Measurements from ENCODE around the gene CCDC187. TPM values are rescaled to one million over a fixed set of nuclear protein-coding genes. Genes with fewer than 3 reads are reported as not detected.

The CCDC187 gene
- total and polyA plus RNA-seq, 8 donors: 0.12 to 2.8 (median 0.45) TPM; not detected in 1

DNA sequence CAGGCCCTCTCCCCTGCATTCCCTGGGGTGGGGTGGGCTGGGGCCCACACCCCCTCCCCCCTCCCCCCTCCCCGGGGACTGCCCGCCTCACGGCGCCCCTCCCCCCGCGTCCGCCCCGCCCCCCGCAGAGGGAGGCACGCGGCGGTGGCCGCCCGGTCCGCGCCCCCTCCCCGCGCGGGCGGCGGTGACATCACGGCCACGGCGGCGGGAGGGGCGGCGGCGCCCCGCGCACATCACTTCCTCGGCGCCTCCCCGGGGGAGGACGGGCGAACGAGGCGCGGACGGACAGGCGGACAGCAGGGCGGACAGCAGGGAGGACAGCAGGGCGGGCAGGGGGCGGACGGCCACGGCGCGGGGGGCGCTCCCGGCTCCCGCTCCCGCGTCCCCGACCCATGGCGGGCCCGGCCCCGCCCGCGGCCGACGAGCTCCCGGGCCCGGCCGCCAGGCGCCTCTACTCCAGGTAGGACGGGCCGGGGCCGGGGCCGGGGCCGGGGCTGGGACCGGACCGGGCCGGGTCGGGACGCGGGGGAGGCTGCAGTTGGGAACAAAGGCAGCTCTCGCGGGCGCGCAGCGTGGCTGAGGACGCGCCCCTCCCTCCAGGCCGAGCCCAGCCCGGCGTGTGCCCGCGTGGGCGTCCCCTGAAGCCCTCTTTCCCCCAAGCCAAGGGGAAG lies 23.5 kb upstream of the CCDC187 start, which contains the start of gene GPSM1:
Gene GPSM1 (plus strand): TSS at position 236 of the 671 bp plus-strand sequence. CDS start 157 bp downstream, at position 393.
- peaks cover 28 to 50% (median 40%) of the 10 kb centered on the region in 4 donors for H3K4me1 ChIP-seq
- peak within 1 kb of the TSS; percentile 64 to 87 (median 68) for H3K4me3 ChIP-seq
- 0 to 3% (median 0%) methylated on average over 13 to 84 of the region's 88 CpGs; no CpG with 5 or more reads in 1 of the 5 donors for WGBS, 5 donors
- intact Hi-C loops (cut with DNase I; ENCODE audit: low total_unique reads): no loop called here
- H3K36me3 ChIP-seq: no peaks in the 10 kb centered on the region
- no peaks in the 10 kb centered on the region for H3K9me3 ChIP-seq
- DNase-seq: peak in 1 of 2 donors; percentile 88
- peak within 1 kb of the TSS; percentile 47 to 87 (median 74) for H3K27ac ChIP-seq
- H3K27me3 ChIP-seq: peaks cover 0 to 16% (median 0%) of the 10 kb centered on the region in 3 donors
- no peak for TF ChIP-seq CTCF (IDR thresholded peaks at IDR 0.05)
- TF ChIP-seq EP300 (IDR thresholded peaks at IDR 0.05): no peak
- no peak for TF ChIP-seq POLR2A (IDR thresholded peaks at IDR 0.05)
- peak; percentile 57 to 77 (median 62) for TF ChIP-seq POLR2AphosphoS5 (IDR thresholded peaks at IDR 0.05)

GRCh38 chr9:136326761-136327303 lies 22.9 kb upstream of the CCDC187 start:
- intact Hi-C loops (cut with DNase I; ENCODE audit: low total_unique reads): no loop called here
- H3K27me3 ChIP-seq: peaks cover 0 to 16% (median 0%) of the 10 kb centered on the region in 3 donors
- TF ChIP-seq POLR2AphosphoS5 (IDR thresholded peaks at IDR 0.05) (no peak), CTCF (IDR thresholded peaks at IDR 0.05) (no peak), POLR2A (IDR thresholded peaks at IDR 0.05) (no peak), EP300 (IDR thresholded peaks at IDR 0.05) (no peak)
- H3K27ac ChIP-seq: peak overlapping the region; percentile 16 to 87 (median 74)
- WGBS, 5 donors: 41 to 61% (median 50%) methylated on average over 11 to 17 of the region's 17 CpGs
- H3K4me1 ChIP-seq: peaks cover 28 to 50% (median 40%) of the 10 kb centered on the region in 4 donors
- peak overlapping the region; percentile 64 to 87 (median 68) for H3K4me3 ChIP-seq
- no peaks in the 10 kb centered on the region for H3K9me3 ChIP-seq
- H3K36me3 ChIP-seq: no peaks in the 10 kb centered on the region
- no peak for DNase-seq

DNA sequence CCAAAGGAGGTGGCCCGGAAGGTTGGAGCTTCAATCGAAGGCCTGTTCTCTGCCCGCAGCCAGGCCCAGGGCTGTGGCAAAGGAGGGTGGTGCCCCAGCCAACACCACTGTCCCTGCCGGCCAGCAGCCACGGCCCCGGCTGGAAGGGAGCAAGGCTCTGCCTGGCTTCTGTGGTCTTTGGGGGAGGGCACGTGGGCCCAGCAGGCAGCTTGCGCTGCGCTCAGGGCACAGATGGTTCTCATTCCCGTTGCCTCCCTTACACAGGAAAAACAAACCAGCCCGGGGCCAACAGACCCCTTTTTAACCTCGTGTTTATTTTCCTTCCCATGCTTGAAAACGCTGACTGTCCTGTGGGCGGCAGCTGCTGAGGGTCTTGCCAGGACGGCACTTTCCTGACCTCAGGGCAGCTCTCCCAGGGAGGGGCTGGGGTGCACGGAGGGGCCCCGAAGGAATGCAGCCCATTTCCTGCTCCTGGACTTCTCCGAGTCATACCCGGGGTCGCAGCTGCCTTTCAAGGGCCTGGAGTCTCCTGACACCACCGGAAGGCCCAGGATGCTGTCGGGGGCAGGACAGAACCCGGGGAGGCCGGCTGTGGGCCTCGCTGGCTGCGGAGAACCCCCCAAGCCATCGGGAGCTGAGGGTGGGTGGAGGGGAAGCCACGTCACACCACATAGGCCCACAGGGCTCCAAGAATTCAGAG lies 22.3 kb upstream of the CCDC187 start:
- Histone ChIP-seq H3K9me3 (no peaks in the 10 kb centered on the region), H3K27ac (peak overlapping the region; percentile 16 to 87 (median 74)), H3K27me3 (peaks cover 0 to 16% (median 0%) of the 10 kb centered on the region in 3 donors), H3K36me3 (no peaks in the 10 kb centered on the region), H3K4me3 (peak overlapping the region in 1 of 4 donors; percentile 5), H3K4me1 (peaks cover 28 to 50% (median 40%) of the 10 kb centered on the region in 4 donors)
- intact Hi-C loops (cut with DNase I; ENCODE audit: low total_unique reads): no loop called here
- DNase-seq: peak in 1 of 2 donors; percentile 73
- 38 to 60% (median 54%) methylated on average over 19 to 28 of the region's 28 CpGs for WGBS, 5 donors
- TF ChIP-seq POLR2A (IDR thresholded peaks at IDR 0.05) (no peak), EP300 (IDR thresholded peaks at IDR 0.05) (no peak), POLR2AphosphoS5 (IDR thresholded peaks at IDR 0.05) (no peak), CTCF (IDR thresholded peaks at IDR 0.05) (no peak)

- intact Hi-C loops (cut with DNase I; ENCODE audit: low total_unique reads): no loop called here
- Histone ChIP-seq H3K27ac (peak overlapping the region in 1 of 5 donors; percentile 87), H3K4me1 (peaks cover 28 to 50% (median 40%) of the 10 kb centered on the region in 4 donors), H3K36me3 (no peaks in the 10 kb centered on the region), H3K4me3 (no peak overlapping the region), H3K9me3 (no peaks in the 10 kb centered on the region), H3K27me3 (peaks cover 0 to 16% (median 0%) of the 10 kb centered on the region in 3 donors)
- no peak for TF ChIP-seq POLR2AphosphoS5 (IDR thresholded peaks at IDR 0.05)
- no peak for DNase-seq
- 90 to 97% (median 93%) methylated on average over 12 to 13 of the region's 13 CpGs for WGBS, 5 donors
Observed at GRCh38 chr9:136325358-136325757, 21.5 kb upstream of the CCDC187 start.
